Brain microvascular endothelial cell (primary cell): ENCODE results near the gene SLC8A1.

ENCODE experiments used
- DNase-seq: peaks from one replicate; pipeline ENCODE4 v3.0.0-alpha.2; 2020
- H3K27ac ChIP-seq: fragments of 250-450 bp; sonication (Bioruptor Pico); 2 replicates; pipeline ENCODE4 v1.5.1; 2020; ENCODE audit warnings: mild to moderate bottlenecking, moderate library complexity
- H3K27me3 ChIP-seq: fragments of 250-450 bp; sonication (Bioruptor Pico); replicated peaks from 2 replicates; pipeline ENCODE4 v1.5.1; 2020; ENCODE audit warnings: mild to moderate bottlenecking
- H3K36me3 ChIP-seq: fragments of 250-450 bp; sonication (Bioruptor Pico); replicated peaks from 2 replicates; pipeline ENCODE4 v1.5.1; 2020; ENCODE audit warnings: mild to moderate bottlenecking
- H3K4me3 ChIP-seq: 2 replicates; pipeline ENCODE4 v1.5.1; 2011; ENCODE audit warnings: low read depth, mild to moderate bottlenecking, control low read depth, low read length, moderate library complexity
- in situ Hi-C: cut with HindIII; loops from 2 replicates; pipeline ENCODE4 v1.10.0; 2017; ENCODE audit warnings: low sequenced_read_pairs, low pct_ligation_motif_present
- TF ChIP-seq, protein P1 (sequence below): IDR thresholded peaks from 2 replicates; pipeline ENCODE4 v1.5.1; 2011; ENCODE audit warnings: low read depth, mild to moderate bottlenecking, moderate library complexity, low read length, control low read depth, inconsistent platforms; ENCODE audit errors: missing control alignments

SLC8A1 gene

DNA sequence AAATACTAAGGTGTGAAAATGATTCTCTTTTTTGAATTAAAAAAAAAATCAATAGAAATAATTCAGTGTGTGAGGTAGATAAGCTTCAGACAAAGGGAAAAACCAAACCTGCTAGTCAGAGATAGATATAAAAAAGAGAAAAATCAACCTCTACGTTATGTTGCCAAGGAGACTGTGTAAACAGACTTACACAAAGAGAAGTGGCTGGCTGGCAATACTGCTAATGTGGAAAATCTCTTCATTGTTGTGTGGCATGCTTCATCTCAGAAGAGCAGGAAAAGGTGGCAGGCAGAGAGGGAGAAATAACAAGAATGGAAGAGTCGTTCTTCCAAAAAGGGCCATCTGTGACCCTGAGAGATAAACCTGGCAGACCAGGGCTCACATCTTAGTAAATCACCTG lies 200.8 kb downstream of the SLC8A1 start:
- TF ChIP-seq, protein P1, sequence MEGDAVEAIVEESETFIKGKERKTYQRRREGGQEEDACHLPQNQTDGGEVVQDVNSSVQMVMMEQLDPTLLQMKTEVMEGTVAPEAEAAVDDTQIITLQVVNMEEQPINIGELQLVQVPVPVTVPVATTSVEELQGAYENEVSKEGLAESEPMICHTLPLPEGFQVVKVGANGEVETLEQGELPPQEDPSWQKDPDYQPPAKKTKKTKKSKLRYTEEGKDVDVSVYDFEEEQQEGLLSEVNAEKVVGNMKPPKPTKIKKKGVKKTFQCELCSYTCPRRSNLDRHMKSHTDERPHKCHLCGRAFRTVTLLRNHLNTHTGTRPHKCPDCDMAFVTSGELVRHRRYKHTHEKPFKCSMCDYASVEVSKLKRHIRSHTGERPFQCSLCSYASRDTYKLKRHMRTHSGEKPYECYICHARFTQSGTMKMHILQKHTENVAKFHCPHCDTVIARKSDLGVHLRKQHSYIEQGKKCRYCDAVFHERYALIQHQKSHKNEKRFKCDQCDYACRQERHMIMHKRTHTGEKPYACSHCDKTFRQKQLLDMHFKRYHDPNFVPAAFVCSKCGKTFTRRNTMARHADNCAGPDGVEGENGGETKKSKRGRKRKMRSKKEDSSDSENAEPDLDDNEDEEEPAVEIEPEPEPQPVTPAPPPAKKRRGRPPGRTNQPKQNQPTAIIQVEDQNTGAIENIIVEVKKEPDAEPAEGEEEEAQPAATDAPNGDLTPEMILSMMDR, result no peak
- H3K4me3 ChIP-seq, result no peak overlapping the region
- H3K27me3 ChIP-seq, result no peaks in the 10 kb centered on the region
- no peaks in the 10 kb centered on the region for H3K36me3 ChIP-seq
- no peak overlapping the region for H3K27ac ChIP-seq
- in situ Hi-C loops, result no loop called here
- DNase-seq, result no peak

DNA sequence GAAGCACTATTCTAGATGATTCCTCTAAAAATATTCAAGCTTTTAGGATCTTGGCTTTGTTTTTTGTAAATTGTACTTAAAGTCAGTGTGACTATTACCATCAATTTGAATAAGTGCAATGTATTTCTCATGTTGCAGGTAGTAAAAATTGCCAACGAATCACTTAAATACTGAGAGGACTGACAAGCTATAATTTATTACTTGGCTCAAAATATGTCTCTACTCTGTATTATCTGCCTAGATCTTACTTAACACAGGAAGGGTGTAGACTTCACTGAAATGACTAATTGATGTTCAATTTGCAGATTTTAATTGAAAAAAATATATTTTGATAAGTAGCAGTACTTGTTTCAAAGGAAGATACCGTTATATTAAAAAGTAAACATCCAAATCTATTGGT lies 202.3 kb downstream of the SLC8A1 start:
- DNase-seq, result no peak
- no peak overlapping the region for H3K27ac ChIP-seq
- in situ Hi-C loops, result no loop called here
- H3K4me3 ChIP-seq, result no peak overlapping the region
- no peaks in the 10 kb centered on the region for H3K27me3 ChIP-seq
- TF ChIP-seq, protein P1, result no peak
- no peaks in the 10 kb centered on the region for H3K36me3 ChIP-seq

DNA sequence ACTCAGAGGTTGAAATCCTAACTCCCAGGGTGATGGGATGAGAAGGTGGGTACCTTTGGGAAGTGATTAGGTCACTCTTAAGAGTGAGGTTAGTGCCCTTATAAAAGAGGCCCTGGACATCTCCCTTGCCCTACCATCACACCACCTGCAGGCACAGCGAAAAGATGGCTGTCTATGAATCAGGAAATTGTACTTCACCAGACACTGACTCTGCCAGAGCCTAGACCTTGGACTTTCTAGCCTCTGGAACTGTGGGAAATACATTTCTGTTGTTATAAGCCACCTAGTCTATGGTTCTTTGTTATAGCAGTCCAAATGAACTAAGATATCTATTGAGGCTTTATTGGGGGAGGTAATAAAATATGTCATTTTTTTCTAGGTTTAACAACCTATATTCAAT lies 203.6 kb downstream of the SLC8A1 start:
- TF ChIP-seq, protein P1, result no peak
- no peak overlapping the region for H3K4me3 ChIP-seq
- H3K36me3 ChIP-seq, result no peaks in the 10 kb centered on the region
- H3K27me3 ChIP-seq, result no peaks in the 10 kb centered on the region
- H3K27ac ChIP-seq, result no peak overlapping the region
- DNase-seq, result no peak
- in situ Hi-C loops, result no loop called here

DNA sequence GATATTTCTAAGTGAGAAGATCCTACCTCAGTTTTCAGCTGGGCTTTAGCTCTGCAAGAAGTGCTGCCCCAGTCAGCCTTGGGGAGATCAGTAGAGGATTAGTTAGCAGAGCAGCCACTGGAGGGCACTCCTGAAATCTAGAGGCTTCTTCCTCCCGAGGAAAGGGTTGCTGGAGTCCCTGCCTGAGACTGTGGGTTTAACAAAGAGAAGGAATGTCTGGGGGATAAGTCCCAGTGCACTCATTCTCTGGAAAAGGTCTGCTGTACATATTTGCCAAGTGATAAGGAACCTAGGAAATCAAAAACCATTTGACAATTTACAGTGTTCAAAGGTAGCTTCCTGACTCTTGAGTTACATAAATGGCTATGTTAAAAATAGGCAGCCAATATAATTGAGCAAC lies 207.2 kb downstream of the SLC8A1 start:
- no peak overlapping the region for H3K4me3 ChIP-seq
- TF ChIP-seq, protein P1, result peak; percentile 81
- H3K36me3 ChIP-seq, result no peaks in the 10 kb centered on the region
- H3K27me3 ChIP-seq, result no peaks in the 10 kb centered on the region
- in situ Hi-C loops, result no loop called here
- peak overlapping the region; percentile 55 for H3K27ac ChIP-seq
- peak; percentile 84 for DNase-seq

DNA sequence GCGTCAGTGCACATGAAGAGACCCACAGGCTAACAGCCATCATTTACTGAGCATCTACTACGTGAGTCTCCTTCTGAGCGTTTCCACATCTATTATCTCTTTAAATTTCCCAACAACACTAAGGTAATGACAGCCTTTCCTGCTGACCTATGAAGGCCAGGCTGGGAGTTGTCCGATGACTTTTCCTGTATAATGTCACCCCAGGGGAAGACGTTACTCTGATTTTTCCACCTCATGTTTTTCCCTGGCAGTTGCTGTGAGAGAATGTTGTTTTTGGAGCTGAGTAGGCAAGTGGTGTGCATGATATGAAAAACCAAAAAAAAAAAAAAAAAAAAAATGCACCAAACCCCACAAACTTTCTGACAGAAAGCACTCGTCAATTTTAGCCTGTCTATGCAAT lies 207.6 kb downstream of the SLC8A1 start:
- DNase-seq, result no peak
- TF ChIP-seq, protein P1, result no peak
- H3K27me3 ChIP-seq, result no peaks in the 10 kb centered on the region
- H3K27ac ChIP-seq, result peak overlapping the region; percentile 55
- in situ Hi-C loops, result no loop called here
- H3K36me3 ChIP-seq, result no peaks in the 10 kb centered on the region
- no peak overlapping the region for H3K4me3 ChIP-seq

DNA sequence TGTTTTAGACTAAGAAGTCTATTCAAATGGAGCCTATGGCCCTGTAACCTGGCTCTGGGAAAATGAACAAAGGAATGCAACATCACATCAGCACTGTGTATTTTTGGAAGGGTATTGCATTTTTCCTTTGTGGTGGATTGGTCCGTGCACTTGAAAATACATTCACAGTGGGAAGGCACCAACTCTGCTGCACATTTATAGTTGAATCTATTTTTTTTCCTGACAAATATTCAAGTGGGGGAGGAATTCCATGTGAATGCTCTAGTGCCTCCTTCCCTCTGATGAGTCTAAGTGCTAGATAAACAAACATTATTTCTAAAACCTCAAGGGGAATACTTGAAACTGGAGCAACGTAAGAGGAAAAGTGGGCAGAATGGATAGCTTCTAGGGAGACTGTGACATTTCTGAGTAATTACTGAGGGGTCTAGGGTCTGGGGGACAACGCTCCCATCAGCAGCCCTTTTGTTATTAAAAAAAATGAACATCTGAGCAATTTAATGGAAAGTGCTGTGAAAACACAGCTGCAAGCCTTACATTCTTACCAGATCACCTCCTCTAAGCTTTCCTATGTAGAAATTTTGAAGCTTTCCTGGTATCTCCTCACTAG lies 208.2 kb downstream of the SLC8A1 start:
- Histone ChIP-seq H3K27ac (peak overlapping the region; percentile 56), H3K36me3 (no peaks in the 10 kb centered on the region), H3K4me3 (no peak overlapping the region), H3K27me3 (no peaks in the 10 kb centered on the region)
- peak; percentile 66 for DNase-seq
- in situ Hi-C loops, result no loop called here
- TF ChIP-seq, protein P1, result no peak
